Urothelium cell line (cell line): ENCODE data around the gene LRTM2.

Experiments used
- DNase-seq: peaks from one replicate; pipeline ENCODE4 v3.0.0; 2011; ENCODE audit warnings: low spot score, mixed read lengths
- FAIRE-seq: peaks from 2 replicates; lab custom pipeline; 2011; peaks lifted over from hg19 to GRCh38; lab: Jason Lieb, UNC

LRTM2 gene

GRCh38 chr12:1797991-1798640 lies 22.2 kb upstream of the LRTM2 start:
- FAIRE-seq (no peak), DNase-seq (no peak)

DNA sequence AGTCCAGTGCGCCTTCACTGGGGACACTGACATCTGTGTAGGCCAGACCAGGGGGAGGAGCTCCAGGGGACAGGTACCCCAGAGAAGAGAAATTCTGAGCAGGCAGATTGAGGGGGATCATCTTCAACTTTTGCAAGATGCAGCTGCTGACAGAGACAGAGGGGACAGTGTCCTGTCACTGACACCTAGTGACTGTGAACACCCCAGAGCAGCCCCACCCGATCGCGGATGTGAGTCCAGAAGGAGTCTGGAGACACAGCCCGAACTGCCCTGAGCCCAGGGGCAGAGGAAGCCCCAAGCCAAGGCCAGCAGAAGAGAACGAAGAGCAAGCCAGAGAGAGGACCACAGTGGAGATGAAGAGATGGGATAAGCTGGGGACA lies 21.7 kb upstream of the LRTM2 start:
- FAIRE-seq, result no peak
- DNase-seq, result no peak

- DNase-seq (no peak), FAIRE-seq (peak; percentile 93)
Observed at GRCh38 chr12:1799051-1799881, 21.1 kb upstream of the LRTM2 start.

DNA sequence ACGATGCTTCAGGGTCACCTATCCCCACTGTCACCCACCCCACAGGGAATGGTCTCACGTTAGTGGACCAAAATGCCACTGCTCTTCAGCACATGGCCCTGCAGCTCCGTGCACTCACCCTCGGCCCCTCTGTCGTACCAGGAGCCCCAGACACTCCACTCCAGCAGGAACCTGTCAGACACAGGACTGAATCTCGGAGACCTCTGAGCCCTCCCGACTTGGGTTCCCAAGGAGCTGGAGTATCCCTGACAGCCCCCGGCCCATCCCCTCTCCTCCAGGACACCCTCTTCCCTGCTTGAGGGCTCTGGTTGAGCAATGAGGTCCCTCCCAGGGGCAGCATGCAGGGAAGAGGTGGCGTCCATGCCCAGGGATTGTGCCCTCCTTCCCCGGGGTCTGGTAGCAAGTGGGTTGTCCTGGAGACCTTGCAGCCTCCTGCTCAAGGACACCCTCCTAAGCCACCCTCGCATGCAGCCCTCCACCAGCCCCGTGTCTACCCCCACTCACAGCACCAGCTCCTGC lies 20.4 kb upstream of the LRTM2 start:
- DNase-seq (no peak), FAIRE-seq (peak; percentile 79)

- DNase-seq (no peak), FAIRE-seq (peak; percentile 52)
Observed at GRCh38 chr12:1800401-1801302, 19.7 kb upstream of the LRTM2 start.

DNA sequence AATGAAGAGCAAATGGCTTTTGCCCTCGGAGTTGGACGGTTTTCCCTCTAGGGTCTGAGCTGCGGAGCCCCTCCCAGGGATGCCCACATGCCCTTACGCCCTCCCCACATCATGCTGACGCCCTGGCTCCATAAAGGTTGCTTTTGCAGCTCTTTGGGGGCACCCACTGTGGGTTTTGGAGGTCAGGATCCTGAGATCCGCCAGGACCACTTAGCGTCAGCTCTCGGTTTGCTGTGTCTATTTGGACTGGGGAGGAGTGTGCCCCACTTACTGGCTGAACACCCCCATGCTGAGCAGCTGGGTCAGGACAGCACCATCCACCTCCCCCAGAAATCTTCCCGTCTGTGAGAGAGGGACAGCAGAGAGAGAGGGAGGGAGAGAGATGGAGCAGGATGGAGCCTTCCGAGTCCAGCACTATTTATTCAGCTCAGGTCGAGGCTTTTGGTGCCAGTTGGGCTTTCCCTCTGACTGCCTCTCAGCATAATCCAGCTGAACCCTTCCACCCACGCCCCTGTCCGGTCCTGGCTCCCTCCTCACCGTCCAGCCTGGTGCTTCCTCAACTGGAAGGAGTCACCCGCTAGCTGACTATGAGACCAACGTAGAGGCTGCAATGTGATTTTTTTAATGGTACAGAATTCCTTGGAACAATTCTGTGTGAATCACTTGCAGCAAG lies 18.9 kb upstream of the LRTM2 start:
- peak; percentile 44 for FAIRE-seq
- no peak for DNase-seq

DNA sequence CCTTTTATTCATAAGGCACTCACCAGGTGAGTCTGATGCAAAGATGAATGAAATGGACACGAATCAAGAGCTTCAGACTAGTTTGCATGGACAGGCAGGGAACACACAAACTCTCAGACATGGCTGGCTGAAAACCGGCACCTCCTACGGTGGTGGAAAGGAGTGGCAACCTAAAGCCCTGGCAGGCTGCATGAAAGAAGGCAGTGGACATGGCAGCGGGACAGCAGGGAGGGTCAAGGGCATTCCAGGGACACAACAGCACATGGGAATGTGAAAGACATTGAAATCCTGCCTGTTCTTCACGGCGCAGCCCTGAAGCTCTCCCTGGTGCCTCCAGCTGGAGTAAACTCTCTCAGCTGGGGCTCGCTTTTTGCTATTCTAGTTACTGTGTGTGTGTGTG lies 16.6 kb upstream of the LRTM2 start:
- peak; percentile 44 for FAIRE-seq
- DNase-seq, result no peak

- peak; percentile 97 for DNase-seq
- peak; percentile 91 for FAIRE-seq
Observed at GRCh38 chr12:1804545-1805332, 15.6 kb upstream of the LRTM2 start.

- FAIRE-seq (no peak), DNase-seq (no peak)
Observed at GRCh38 chr12:1805441-1806081, 14.8 kb upstream of the LRTM2 start.

- FAIRE-seq, result no peak
Observed at GRCh38 chr12:1806301-1807086, 13.9 kb upstream of the LRTM2 start.

DNA sequence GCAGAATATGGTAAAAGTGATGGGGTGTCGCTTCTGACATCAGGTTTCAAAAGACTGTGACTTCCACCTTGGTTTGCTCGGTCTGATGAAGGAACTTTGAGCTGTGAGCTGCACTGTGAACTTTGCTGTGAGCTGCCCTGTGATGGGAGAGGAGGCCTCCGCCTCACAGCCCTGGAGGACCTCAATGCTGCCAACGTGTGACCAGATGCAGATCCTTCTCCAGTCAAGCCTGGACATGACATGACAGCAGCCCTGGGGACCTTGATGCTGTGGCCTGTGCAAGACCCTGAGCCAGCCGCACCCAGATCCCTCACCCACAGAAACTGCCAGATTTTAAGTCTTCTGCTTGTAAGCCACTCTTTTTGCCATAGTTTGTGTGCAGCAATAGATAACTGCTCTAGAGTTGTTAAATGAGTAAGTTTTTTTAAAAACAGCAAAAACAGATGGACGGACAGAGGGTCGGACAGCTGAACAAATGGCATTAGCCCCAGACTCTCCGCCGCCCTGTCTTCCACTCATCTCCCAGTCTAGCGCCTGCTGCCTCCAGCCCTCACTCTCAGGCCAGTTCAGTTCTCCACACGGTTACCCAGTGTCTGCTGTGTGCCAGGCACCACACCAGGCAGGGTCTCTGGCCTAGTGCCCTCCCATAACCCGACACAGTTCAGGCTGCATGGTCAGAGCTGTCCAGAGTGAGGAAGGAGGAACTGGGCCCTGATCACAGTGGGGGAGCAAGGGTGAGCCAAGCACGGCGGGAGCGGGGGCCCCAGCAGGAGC lies 13.1 kb upstream of the LRTM2 start:
- FAIRE-seq, result peak; percentile 93
- no peak for DNase-seq

More at GRCh38 chr12:1806301-1807086, 13.9 kb upstream of the LRTM2 start:
- DNase-seq, result no peak

DNA sequence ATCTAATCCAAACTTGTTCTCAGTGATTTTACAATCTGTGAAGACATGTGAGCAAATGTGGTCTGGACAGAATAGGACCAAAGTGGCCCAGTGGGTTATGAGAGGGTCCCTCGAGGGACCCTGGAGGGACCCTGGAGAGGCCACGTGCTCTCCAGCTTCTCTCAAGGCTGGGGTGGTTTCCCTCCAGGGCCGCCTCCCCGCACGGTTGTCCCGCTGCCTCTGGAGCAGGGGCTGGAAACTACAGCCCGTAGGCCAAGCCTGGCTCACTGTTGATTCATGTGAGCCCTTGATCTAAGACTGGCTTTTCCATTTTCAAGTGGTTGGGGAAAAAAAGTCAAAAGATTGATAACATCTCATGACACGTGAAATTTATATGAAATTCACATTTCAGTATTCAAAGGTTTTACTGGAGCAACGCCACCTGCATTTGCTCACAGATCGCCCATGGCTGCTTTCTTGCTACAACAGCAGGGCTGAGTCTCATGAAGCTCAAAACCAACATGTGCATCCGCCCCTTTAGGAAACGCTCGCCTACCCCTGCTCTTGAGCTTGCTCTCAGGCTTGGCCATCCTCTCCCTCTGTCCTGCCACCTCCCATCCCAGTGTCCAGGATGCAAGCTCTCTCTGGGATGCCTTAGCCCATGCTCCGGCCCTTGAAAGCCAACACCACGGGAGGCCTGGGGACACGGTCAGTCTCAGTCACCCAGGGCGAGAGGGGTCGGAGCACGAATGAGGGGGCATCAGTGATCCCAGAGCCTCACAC lies 12.1 kb upstream of the LRTM2 start:
- no peak for DNase-seq
- peak; percentile 35 for FAIRE-seq

GRCh38 chr12:1808798-1809480 lies 11.4 kb upstream of the LRTM2 start:
- peak; percentile 79 for FAIRE-seq
- no peak for DNase-seq

DNA sequence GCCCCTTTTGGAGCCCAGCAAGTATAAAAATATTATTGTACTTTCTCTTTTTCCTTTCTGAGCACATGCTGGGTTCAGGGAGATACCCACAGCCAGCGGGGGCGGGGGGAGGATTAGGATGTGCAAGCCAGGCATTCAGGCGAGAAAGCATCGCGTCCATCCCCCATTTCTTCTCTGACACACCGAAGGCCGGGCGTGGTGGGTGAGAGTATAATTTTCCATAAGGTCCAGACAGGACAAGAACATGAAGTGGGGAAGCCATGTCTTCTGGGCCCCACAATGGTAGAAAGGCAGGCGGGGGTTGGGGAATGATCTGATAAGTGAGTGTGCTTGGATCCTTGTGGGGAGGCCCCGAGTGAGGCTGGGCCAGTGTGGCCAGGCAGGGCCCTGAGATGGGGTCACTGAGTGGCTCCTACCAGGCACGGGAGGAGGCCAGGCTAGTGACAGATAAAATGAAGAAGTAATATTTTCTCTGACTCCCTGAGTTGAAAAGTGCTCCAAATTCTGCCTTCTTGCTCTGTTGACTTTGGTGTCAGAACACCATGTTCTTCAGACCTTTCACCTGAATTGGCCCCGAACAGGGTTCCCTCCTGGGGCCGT lies 10.7 kb upstream of the LRTM2 start:
- DNase-seq, result no peak
- no peak for FAIRE-seq

GRCh38 chr12:1810201-1810930 lies 10.0 kb upstream of the LRTM2 start:
- DNase-seq (peak; percentile 84), FAIRE-seq (peak; percentile 100)
